Mammary epithelial cell (primary cell): Measurements from ENCODE around the gene BMPR1A.
"Not testable (repeated sequence)": the region's sequence is repeated elsewhere in the genome, so short reads cannot be mapped to it uniquely, and the experiment has no call there.

Source experiments
- CTCF ChIP-seq, 2 donors: IDR thresholded peaks in 1 of 2; conservative IDR thresholded peaks in 1 of 2; 2 replicates each; pipeline ENCODE4 v1.5.1; 2011 to 2012; ENCODE audit warnings: inconsistent platforms in 2 of 2, low read length in 2 of 2, mild to moderate bottlenecking in 2 of 2, control low read depth in 1 of 2, low read depth in 1 of 2; ENCODE audit not compliant: insufficient read depth in 1 of 2; ENCODE audit errors: extremely low read depth in 1 of 2
- EZH2 ChIP-seq: IDR thresholded peaks from 2 replicates; pipeline ENCODE4 v1.6.1; 2012; ENCODE audit warnings: low read length, inconsistent platforms, borderline replicate concordance

GRCh38 chr10:86865011-86865811 is 108.8 kb downstream of the BMPR1A start:
- not testable (repeated sequence) for TF ChIP-seq CTCF (conservative IDR thresholded peaks at IDR 0.05 in 1 of 2, IDR thresholded peaks at IDR 0.05 in 1 of 2; ENCODE audit: extremely low read depth in 1 of 2, insufficient read depth in 1 of 2, low read depth in 1 of 2, low read length in 2 of 2); EZH2
